D721Med (cell line): ENCODE results near the gene IQGAP3.
A peak's percentile ranks its signal among the peaks of the same experiment; 100 is the strongest.

Source experiments
- DNase-seq: peaks from one replicate; pipeline ENCODE4 v3.0.0; 2011; ENCODE audit warnings: low spot score; ENCODE audit not compliant: insufficient read length
- FAIRE-seq: peaks from 2 replicates; lab custom pipeline; 2011; peaks lifted over from hg19 to GRCh38; lab: Jason Lieb, UNC
- TF ChIP-seq, protein P1 (sequence below): IDR thresholded peaks from 2 replicates; pipeline ENCODE4 v1.5.1; 2012; ENCODE audit warnings: mild to moderate bottlenecking, control low read depth; ENCODE audit not compliant: insufficient read depth; ENCODE audit errors: missing control alignments

Gene IQGAP3

DNA sequence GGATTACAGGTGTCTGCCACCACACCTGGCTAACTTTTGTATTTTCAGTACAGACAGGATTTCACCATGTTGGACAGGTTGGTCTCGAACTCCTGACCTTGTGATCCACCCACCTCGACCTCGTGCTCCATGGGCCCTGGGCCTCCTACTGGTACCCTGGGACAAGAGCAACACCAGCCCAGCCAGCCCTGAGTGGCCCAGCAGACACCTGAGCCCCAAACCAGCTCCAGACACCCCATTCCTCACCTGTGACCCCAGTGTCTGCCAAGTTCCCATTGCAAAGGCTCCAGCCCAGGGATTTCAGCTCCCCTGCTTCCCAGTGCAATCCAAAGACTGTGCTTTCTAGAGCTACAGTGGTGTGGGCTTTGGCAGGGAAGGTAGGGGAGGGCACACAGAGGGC is 86.4 kb downstream of the IQGAP3 start:
- FAIRE-seq (no peak), DNase-seq (no peak)
- TF ChIP-seq, protein P1, sequence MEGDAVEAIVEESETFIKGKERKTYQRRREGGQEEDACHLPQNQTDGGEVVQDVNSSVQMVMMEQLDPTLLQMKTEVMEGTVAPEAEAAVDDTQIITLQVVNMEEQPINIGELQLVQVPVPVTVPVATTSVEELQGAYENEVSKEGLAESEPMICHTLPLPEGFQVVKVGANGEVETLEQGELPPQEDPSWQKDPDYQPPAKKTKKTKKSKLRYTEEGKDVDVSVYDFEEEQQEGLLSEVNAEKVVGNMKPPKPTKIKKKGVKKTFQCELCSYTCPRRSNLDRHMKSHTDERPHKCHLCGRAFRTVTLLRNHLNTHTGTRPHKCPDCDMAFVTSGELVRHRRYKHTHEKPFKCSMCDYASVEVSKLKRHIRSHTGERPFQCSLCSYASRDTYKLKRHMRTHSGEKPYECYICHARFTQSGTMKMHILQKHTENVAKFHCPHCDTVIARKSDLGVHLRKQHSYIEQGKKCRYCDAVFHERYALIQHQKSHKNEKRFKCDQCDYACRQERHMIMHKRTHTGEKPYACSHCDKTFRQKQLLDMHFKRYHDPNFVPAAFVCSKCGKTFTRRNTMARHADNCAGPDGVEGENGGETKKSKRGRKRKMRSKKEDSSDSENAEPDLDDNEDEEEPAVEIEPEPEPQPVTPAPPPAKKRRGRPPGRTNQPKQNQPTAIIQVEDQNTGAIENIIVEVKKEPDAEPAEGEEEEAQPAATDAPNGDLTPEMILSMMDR, result no peak

DNA sequence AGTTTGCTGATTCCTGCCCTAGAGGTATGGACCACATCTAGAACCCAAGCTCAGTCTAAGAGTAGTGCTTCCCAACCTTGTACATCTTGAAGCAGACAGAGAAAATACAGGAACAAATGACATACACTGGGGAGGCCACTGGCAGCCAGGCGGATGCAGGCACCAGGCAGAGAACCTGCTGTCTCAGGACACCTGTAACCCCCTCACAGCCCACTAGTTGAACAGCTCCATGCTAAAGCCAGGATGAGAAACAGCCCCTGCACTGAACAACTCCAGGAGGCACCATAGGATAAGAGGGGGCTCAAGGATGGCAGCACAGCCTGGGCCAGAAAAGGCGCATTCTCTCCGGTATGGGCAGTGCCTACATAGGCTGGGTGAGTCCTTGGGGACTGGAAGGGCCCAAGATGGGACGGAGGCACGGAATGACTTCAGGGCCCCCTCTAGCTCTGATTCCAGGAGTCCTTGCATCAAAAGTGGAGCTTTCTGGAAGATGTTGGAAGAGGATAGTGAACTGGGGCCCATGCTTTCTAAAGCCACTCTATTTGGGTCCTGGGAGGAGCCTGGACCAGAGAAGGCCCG is 87.8 kb downstream of the IQGAP3 start:
- FAIRE-seq (no peak), DNase-seq (no peak)
- TF ChIP-seq, protein P1, result no peak

DNA sequence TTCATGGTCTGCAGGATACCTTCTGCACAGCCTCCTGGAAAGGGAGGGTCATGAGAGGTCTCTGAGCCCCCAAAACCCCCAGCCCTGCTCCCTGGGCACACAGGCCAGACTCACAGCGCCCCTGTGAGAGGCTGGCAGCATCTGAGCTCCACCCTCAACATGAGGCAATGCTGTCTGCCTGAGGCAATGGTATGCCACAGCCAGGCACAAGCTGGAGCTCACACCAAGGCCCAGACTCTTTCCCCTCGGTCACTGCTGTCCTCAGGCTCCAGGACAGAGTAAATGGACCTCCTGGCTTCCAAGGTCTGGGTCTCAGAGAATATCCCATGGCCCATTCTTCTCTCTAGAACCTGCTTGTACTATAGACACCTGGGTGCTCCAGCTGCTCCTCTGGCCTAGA is 89.0 kb downstream of the IQGAP3 start:
- FAIRE-seq (no peak), DNase-seq (no peak)
- TF ChIP-seq, protein P1, result no peak

DNA sequence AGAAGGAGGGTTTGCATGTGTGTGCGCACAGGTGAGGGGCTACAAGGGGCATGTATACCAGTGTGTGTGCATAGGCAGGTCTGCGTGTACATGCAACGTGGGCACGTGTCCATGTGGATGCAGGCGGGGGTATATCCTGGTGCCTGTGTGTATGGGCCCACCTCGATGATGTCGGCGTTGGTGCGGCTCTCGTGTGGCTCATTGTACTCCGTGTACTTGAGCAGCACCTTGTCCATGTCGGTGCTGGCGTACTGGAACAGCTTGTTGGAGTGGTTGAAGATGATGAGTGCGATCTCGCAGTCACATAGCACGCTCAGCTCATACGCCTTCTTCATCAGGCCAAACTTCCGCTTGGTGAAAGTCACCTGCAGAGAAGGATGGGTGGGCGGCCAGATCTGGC is 90.1 kb downstream of the IQGAP3 start:
- TF ChIP-seq, protein P1, result no peak
- DNase-seq (no peak), FAIRE-seq (no peak)

DNA sequence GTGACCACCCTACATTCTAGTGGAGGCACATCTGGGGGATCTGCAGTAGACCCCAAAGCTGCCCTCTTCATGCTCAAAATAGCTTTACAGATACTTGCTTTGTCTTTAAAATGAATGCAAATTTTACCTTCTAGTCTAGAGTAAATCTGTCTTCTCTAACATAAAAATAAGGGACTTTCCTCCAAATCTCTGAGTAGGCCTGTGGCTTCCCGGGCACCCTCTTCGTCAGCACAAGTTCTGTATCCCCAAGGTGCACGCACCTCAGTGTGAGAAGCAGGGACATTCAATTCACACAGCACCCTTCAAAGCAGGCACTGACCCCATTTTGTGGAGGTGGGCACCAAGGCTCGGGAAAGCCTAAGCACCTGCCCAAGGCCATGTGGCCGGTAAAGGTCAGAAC is 90.8 kb downstream of the IQGAP3 start:
- FAIRE-seq (no peak), DNase-seq (no peak)
- TF ChIP-seq, protein P1, result no peak

DNA sequence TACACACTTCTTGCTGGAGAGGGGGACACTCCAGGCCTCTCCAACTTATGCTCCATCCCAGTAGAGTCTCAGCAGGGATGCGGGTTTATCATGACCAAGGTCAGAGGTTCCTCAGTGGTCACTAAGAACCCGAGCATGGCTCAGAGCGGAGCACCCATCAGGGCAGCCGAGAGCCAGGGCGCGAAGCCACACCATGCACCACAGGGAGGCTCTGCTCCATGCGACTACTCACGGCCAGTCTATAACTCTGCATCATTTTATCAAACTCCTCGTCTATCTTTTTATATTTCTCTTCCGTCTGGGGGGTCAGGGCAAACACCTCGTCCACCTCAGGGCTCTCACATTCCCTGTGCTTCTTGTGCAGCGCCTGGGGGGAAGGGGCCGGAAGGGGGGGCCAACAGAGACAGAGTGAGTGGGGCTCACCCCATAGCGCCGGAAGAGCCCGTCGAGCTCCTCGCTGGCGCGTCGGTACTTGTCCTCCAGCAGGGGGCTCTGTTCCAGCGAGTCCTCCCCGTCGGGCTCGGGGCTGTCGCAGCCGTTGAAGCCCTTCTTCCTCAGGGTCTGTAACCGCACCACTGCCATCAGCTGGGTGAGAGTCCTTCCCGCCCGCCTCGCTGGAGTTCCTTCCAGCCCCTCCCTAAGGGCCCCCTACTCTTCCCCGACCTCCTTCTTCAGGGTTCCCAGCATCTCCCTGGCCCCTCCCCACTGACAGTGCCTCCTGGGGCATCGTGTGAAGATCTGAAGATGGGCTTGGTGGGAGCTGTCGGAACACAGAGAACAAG is 91.8 kb downstream of the IQGAP3 start:
- FAIRE-seq, result no peak

More for the DNA sequence above, 91.8 kb downstream of the IQGAP3 start:
- TF ChIP-seq, protein P1, result peak; percentile 70
- peak; percentile 95 for DNase-seq
